ENCODE data around the gene USP12. TPM values are rescaled to one million over a fixed set of nuclear protein-coding genes. Genes with fewer than 3 reads are reported as not detected.

USP12 gene
- polyA plus RNA-seq, 3 donors, result 12.8 to 23.4 (median 14.5) TPM

DNA sequence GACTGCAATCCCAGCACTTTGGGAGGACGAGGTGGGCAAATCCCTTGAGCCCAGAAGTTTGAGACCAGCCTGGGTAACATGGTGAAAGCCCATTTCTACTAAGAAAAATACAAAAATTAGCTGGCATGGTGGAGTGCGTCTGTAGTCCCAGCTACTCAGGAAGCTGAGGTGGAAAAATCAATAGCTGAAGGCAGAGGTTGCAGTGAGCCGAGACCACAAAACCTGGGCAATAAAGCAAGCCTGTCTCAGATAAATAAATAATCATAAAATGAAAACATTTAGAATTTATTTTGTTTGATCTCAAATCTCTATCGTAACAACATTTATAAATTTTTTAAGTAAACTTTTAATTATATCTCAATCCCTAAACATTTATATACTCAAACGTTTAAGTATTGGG is 36.6 kb downstream of the USP12 start:
- peaks cover 19% of the 10 kb centered on the region for H3K4me1 Mint-ChIP-seq
- H3K36me3 Mint-ChIP-seq, result peaks cover 4 to 7% of the 10 kb centered on the region in 2 donors
- Histone ChIP-seq H3K4me3 (replicated peaks in 1 of 3; ENCODE audit: low read depth in 2 of 3, low read length in 3 of 3) (no peak overlapping the region), H3K27me3 (ENCODE audit: control insufficient read depth in 2 of 2, insufficient read depth in 2 of 2, low read length in 2 of 2) (no peaks in the 10 kb centered on the region), H4K20me1 (ENCODE audit: insufficient read depth, low read length) (peaks cover 95% of the 10 kb centered on the region), H3K4me2 (replicated peaks; ENCODE audit: extremely low read depth, low read length, poor library complexity, severe bottlenecking) (no peak overlapping the region), H3K9me3 (replicated peaks in 1 of 2; ENCODE audit: control insufficient read depth in 1 of 2, insufficient read depth in 1 of 2, low read length in 2 of 2) (peaks cover 7% of the 10 kb centered on the region in 2 donors), H3K79me2 (ENCODE audit: insufficient read depth, low read length) (peaks cover 99% of the 10 kb centered on the region), H3K36me3 (replicated peaks in 1 of 2; ENCODE audit: control insufficient read depth in 1 of 2, insufficient read depth in 2 of 2, low read length in 2 of 2) (no peaks in the 10 kb centered on the region), H3K4me1 (ENCODE audit: control insufficient read depth in 1 of 2, insufficient read depth in 2 of 2, low read length in 2 of 2) (peaks cover 0 to 9% of the 10 kb centered on the region in 2 donors), H3K9ac (ENCODE audit: insufficient read depth, low read length, poor library complexity, severe bottlenecking) (no peak overlapping the region), H2AFZ (ENCODE audit: insufficient read depth, low read depth, low read length, poor library complexity, severe bottlenecking) (no peak overlapping the region), H3K27ac (ENCODE audit: low read depth in 1 of 2, low read length in 2 of 2) (no peak overlapping the region)
- H3K4me3 Mint-ChIP-seq, result no peak overlapping the region
- intact Hi-C loops (cut with micrococcal nuclease), result no loop called here
- H3K27me3 Mint-ChIP-seq (ENCODE audit: low read depth in 3 of 3), result peaks cover 0 to 2% (median 0%) of the 10 kb centered on the region in 3 donors
- no peak overlapping the region for H3K27ac Mint-ChIP-seq
- no peak for TF ChIP-seq CTCF (IDR thresholded peaks at IDR 0.05)
- WGBS (ENCODE audit: insufficient coverage), result 80% methylated on average over 1 of the region's 5 CpGs
- H3K9me3 Mint-ChIP-seq, result peaks cover 0 to 17% (median 10%) of the 10 kb centered on the region in 7 donors
- no peak for DNase-seq

GRCh38 chr13:27133889-27134288 is 37.7 kb downstream of the USP12 start:
- H3K4me3 ChIP-seq (replicated peaks in 1 of 3; ENCODE audit: low read depth in 2 of 3, low read length in 3 of 3), result no peak overlapping the region
- Mint-ChIP-seq H3K36me3 (peaks cover 4 to 7% of the 10 kb centered on the region in 2 donors), H3K27ac (no peak overlapping the region), H3K9me3 (peaks cover 0 to 24% (median 13%) of the 10 kb centered on the region in 7 donors), H3K4me1 (peaks cover 19% of the 10 kb centered on the region), H3K27me3 (ENCODE audit: low read depth in 3 of 3) (peaks cover 0 to 2% (median 0%) of the 10 kb centered on the region in 3 donors), H3K4me3 (no peak overlapping the region)
- no peaks in the 10 kb centered on the region for H3K27me3 ChIP-seq (ENCODE audit: control insufficient read depth in 2 of 2, insufficient read depth in 2 of 2, low read length in 2 of 2)
- no peaks in the 10 kb centered on the region for H3K36me3 ChIP-seq (replicated peaks in 1 of 2; ENCODE audit: control insufficient read depth in 1 of 2, insufficient read depth in 2 of 2, low read length in 2 of 2)
- intact Hi-C loops (cut with micrococcal nuclease), result no loop called here
- no peak for DNase-seq
- H3K79me2 ChIP-seq (ENCODE audit: insufficient read depth, low read length), result peaks cover 99% of the 10 kb centered on the region
- no peak overlapping the region for H3K9ac ChIP-seq (ENCODE audit: insufficient read depth, low read length, poor library complexity, severe bottlenecking)
- no peak overlapping the region for H2AFZ ChIP-seq (ENCODE audit: insufficient read depth, low read depth, low read length, poor library complexity, severe bottlenecking)
- WGBS (ENCODE audit: insufficient coverage), result no CpG with 5 or more reads among the region's 2 CpGs
- H3K27ac ChIP-seq (ENCODE audit: low read depth in 1 of 2, low read length in 2 of 2), result no peak overlapping the region
- TF ChIP-seq CTCF (IDR thresholded peaks at IDR 0.05), result no peak
- peaks cover 96% of the 10 kb centered on the region for H4K20me1 ChIP-seq (ENCODE audit: insufficient read depth, low read length)
- H3K9me3 ChIP-seq (replicated peaks in 1 of 2; ENCODE audit: control insufficient read depth in 1 of 2, insufficient read depth in 1 of 2, low read length in 2 of 2), result peaks cover 11 to 16% of the 10 kb centered on the region in 2 donors
- no peak overlapping the region for H3K4me2 ChIP-seq (replicated peaks; ENCODE audit: extremely low read depth, low read length, poor library complexity, severe bottlenecking)
- peaks cover 0 to 9% of the 10 kb centered on the region in 2 donors for H3K4me1 ChIP-seq (ENCODE audit: control insufficient read depth in 1 of 2, insufficient read depth in 2 of 2, low read length in 2 of 2)

Measured in CD14-positive monocyte (primary cell).